IMR-90 (cell line): Measurements from ENCODE around the gene MINK1.

Experiments
- CEBPB ChIP-seq: IDR thresholded peaks from 2 replicates; pipeline ENCODE4 v1.6.1; 2012; ENCODE audit warnings: low read depth, low read length, improper control_type of control experiment
- MAFK ChIP-seq: IDR thresholded peaks from 2 replicates; pipeline ENCODE4 v1.6.1; 2012; ENCODE audit warnings: low read depth, low read length, improper control_type of control experiment
- MXI1 ChIP-seq: IDR thresholded peaks from 2 replicates; pipeline ENCODE4 v1.6.1; 2012; ENCODE audit warnings: low read depth, mild to moderate bottlenecking, low read length, moderate library complexity, borderline replicate concordance
- NFE2L2 ChIP-seq: fragments of 150-350 bp; IDR thresholded peaks from 2 replicates; pipeline ENCODE4 v1.6.1; 2016; ENCODE audit warnings: low read depth, mild to moderate bottlenecking, low read length
- RAD21 ChIP-seq: IDR thresholded peaks from 2 replicates; pipeline ENCODE4 v1.6.1; 2012; ENCODE audit warnings: low read length, improper control_type of control experiment
- TF ChIP-seq, protein P1 (sequence below): conservative IDR thresholded peaks from 2 replicates; pipeline ENCODE4 v1.5.1; 2012; ENCODE audit warnings: mild to moderate bottlenecking, low read depth, low read length, improper control_type of control experiment
- TF ChIP-seq, protein P2 (sequence below): fragments of 150-350 bp; IDR thresholded peaks from 2 replicates; pipeline ENCODE4 v1.6.1; 2017; ENCODE audit warnings: mild to moderate bottlenecking, antibody characterized with exemption, low read length, low read depth

DNA sequence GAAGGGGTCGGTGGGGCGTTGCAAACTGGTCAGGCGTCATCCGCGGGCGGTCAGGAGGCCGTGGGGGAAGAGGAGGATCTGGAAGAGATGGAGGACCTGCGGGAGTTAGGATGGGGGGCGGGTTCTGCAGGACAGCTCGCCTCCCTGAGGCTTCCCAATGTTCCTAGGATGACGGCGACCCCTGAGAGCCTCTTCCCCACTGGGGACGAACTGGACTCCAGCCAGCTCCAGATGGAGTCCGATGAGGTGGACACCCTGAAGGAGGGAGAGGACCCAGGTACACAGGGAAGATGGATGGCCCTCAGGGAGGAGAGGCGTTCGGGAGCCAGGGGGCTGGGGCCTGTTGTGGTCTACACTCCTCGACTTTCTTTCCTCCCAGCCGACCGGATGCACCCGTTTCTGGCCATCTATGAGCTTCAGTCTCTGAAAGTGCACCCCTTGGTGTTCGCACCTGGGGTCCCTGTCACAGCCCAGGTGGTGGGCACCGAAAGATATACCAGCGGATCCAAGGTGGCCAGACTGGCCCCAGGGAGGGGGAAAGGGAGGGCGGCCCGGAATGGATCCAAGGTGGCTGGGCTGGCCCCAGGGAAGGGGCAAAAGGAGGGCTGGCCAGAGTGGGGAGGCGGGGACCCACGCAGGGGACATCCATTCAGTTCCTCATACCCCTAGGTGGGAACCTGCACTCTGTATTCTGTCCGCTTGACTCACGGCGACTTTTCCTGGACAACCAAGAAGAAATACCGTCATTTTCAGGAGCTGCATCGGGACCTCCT, 25.3 kb upstream of the MINK1 start:
- TF ChIP-seq MXI1 = no peak
- no peak for TF ChIP-seq NFE2L2
- TF ChIP-seq, protein P1, sequence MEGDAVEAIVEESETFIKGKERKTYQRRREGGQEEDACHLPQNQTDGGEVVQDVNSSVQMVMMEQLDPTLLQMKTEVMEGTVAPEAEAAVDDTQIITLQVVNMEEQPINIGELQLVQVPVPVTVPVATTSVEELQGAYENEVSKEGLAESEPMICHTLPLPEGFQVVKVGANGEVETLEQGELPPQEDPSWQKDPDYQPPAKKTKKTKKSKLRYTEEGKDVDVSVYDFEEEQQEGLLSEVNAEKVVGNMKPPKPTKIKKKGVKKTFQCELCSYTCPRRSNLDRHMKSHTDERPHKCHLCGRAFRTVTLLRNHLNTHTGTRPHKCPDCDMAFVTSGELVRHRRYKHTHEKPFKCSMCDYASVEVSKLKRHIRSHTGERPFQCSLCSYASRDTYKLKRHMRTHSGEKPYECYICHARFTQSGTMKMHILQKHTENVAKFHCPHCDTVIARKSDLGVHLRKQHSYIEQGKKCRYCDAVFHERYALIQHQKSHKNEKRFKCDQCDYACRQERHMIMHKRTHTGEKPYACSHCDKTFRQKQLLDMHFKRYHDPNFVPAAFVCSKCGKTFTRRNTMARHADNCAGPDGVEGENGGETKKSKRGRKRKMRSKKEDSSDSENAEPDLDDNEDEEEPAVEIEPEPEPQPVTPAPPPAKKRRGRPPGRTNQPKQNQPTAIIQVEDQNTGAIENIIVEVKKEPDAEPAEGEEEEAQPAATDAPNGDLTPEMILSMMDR = no peak
- TF ChIP-seq CEBPB = no peak
- no peak for TF ChIP-seq MAFK
- TF ChIP-seq RAD21 = no peak
- TF ChIP-seq, protein P2, sequence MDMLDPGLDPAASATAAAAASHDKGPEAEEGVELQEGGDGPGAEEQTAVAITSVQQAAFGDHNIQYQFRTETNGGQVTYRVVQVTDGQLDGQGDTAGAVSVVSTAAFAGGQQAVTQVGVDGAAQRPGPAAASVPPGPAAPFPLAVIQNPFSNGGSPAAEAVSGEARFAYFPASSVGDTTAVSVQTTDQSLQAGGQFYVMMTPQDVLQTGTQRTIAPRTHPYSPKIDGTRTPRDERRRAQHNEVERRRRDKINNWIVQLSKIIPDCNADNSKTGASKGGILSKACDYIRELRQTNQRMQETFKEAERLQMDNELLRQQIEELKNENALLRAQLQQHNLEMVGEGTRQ = no peak
